ENCODE results near the gene RHOBTB1.

- TF ChIP-seq CTCF (IDR thresholded peaks at IDR 0.05; ENCODE audit: low read depth, low read length) (no peak), EZH2phosphoT487 (IDR thresholded peaks at IDR 0.05; ENCODE audit: low read depth) (no peak)
These were observed 31.7 kb upstream of the RHOBTB1 start for GRCh38 chr10:60975716-60976115.
